IPS DF 6.9 (cell line): Measurements from ENCODE around the gene DCX.

ENCODE experiments used
- DNase-seq: peaks from one replicate; pipeline ENCODE4 v3.0.0-alpha.2; 2013; ENCODE audit warnings: low read depth, low spot score
- H3K27ac ChIP-seq: one replicate; pipeline ENCODE4 v1.5.1; 2013; ENCODE audit warnings: low read length, control low read depth
- H3K27me3 ChIP-seq: 2 replicates; pipeline ENCODE4 v1.6.1; 2013; ENCODE audit warnings: mild to moderate bottlenecking, low read length; ENCODE audit not compliant: control insufficient read depth, insufficient read depth
- H3K36me3 ChIP-seq: 2 replicates; pipeline ENCODE4 v1.6.1; 2013; ENCODE audit warnings: low read length; ENCODE audit not compliant: control insufficient read depth, insufficient read depth
- H3K4me1 ChIP-seq: 2 replicates; pipeline ENCODE4 v1.6.1; 2013; ENCODE audit warnings: low read length; ENCODE audit not compliant: control insufficient read depth, insufficient read depth
- H3K4me3 ChIP-seq: 2 replicates; pipeline ENCODE4 v1.5.1; 2013; ENCODE audit warnings: mild to moderate bottlenecking, low read length
- H3K9me3 ChIP-seq: 2 replicates; pipeline ENCODE4 v1.6.1; 2013; ENCODE audit warnings: low read length, inconsistent platforms; ENCODE audit not compliant: control insufficient read depth, insufficient read depth
- WGBS: extraction: QIAGEN DNeasy Blood & Tissue Kit; methylation state at CpG from one replicate; pipeline ENCODE4 v1.1.7; 2013; ENCODE audit warnings: mixed read lengths, missing lambda C conversion rate; ENCODE audit not compliant: insufficient read length, insufficient coverage; 5-methylcytosine and 5-hydroxymethylcytosine counted together

Gene DCX

GRCh38 chrX:111375747-111376146, 36.2 kb downstream of the DCX start:
- DNase-seq: no peak
- WGBS: no CpG with 5 or more reads among the region's 2 CpGs
- Histone ChIP-seq H3K9me3 (no peaks in the 10 kb centered on the region), H3K36me3 (no peaks in the 10 kb centered on the region), H3K4me1 (no peaks in the 10 kb centered on the region), H3K27me3 (no peaks in the 10 kb centered on the region), H3K27ac (no peak overlapping the region), H3K4me3 (no peak overlapping the region)

- DNase-seq: no peak
- Histone ChIP-seq H3K9me3 (no peaks in the 10 kb centered on the region), H3K27ac (no peak overlapping the region), H3K4me1 (no peaks in the 10 kb centered on the region), H3K4me3 (no peak overlapping the region), H3K27me3 (no peaks in the 10 kb centered on the region), H3K36me3 (no peaks in the 10 kb centered on the region)
- WGBS: no CpG with 5 or more reads among the region's 5 CpGs
These were observed 39.9 kb downstream of the DCX start for GRCh38 chrX:111372086-111372485.

DNA sequence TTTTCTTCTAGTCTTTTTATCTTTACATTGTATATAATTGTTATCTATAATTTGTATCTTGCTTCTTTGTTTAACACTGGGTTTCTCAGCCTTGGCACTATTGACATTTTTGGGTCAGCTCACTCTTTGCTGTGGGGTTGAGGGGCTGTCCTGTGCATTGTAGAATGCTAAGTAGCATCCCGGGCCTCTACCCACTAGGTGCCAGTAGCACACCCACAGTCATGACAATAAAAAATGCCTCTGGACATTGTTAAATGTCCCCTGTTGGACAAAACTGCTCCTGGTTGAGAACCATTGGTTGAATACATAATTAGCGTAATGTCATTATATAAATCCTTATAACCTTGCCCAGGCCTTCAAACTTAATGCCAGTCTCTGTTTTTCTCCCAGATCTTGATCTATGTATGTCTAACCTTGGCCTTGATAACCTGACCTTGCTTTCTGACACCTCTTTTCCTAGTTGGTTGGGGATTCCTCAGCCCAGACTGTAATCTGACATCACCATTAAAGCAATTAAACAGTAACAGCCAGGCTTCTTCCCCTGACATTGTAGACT, 46.1 kb downstream of the DCX start:
- H3K4me1 ChIP-seq: no peaks in the 10 kb centered on the region
- no peak overlapping the region for H3K4me3 ChIP-seq
- no peak overlapping the region for H3K27ac ChIP-seq
- DNase-seq: no peak
- H3K27me3 ChIP-seq: no peaks in the 10 kb centered on the region
- no peaks in the 10 kb centered on the region for H3K36me3 ChIP-seq
- no CpG with 5 or more reads among the region's 2 CpGs for WGBS
- H3K9me3 ChIP-seq: no peaks in the 10 kb centered on the region

GRCh38 chrX:111363741-111364140, 48.3 kb downstream of the DCX start:
- H3K27ac ChIP-seq: no peak overlapping the region
- H3K9me3 ChIP-seq: no peaks in the 10 kb centered on the region
- H3K27me3 ChIP-seq: no peaks in the 10 kb centered on the region
- no CpG with 5 or more reads among the region's 3 CpGs for WGBS
- no peaks in the 10 kb centered on the region for H3K36me3 ChIP-seq
- DNase-seq: no peak
- no peak overlapping the region for H3K4me3 ChIP-seq
- H3K4me1 ChIP-seq: no peaks in the 10 kb centered on the region

- Histone ChIP-seq H3K27me3 (no peaks in the 10 kb centered on the region), H3K36me3 (no peaks in the 10 kb centered on the region), H3K9me3 (no peaks in the 10 kb centered on the region), H3K4me3 (no peak overlapping the region), H3K27ac (no peak overlapping the region), H3K4me1 (no peaks in the 10 kb centered on the region)
- no CpG with 5 or more reads among the region's 1 CpG for WGBS
- no peak for DNase-seq
These were observed 50.2 kb downstream of the DCX start for GRCh38 chrX:111361751-111362150.

- H3K27ac ChIP-seq: no peak overlapping the region
- no peaks in the 10 kb centered on the region for H3K27me3 ChIP-seq
- H3K36me3 ChIP-seq: no peaks in the 10 kb centered on the region
- H3K4me1 ChIP-seq: no peaks in the 10 kb centered on the region
- no peak overlapping the region for H3K4me3 ChIP-seq
- WGBS: no CpG with 5 or more reads among the region's 3 CpGs
- H3K9me3 ChIP-seq: no peaks in the 10 kb centered on the region
- no peak for DNase-seq
These were observed 51.2 kb downstream of the DCX start for GRCh38 chrX:111360839-111361238.

DNA sequence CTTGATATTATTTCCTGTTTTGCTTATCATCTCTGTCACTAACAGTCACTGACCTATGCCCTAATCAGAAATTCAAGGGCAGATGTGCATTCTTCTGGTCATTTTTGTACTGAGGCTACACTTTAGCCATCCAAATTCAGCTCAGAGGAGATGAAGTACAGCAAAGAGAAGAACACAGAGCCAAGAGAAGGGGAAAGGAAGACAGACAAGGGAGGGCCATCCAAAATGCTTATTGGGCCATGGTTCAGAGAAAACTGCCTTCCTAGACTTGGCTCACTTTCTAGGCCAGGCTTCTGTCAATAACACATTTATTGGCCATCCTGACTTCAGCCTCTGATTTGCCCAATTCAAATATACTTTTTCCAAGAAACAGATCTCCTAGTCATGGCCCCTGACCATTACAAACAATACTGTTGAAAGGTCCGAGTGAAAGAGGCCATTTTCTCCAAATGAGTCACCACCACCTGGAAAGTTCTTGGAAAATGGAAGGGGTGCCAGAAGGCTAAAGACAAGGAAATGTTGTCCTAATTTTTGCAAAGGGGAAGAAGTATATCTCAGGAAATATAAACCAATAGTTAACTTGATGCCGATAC, 56.4 kb downstream of the DCX start:
- H3K4me3 ChIP-seq: no peak overlapping the region
- H3K27ac ChIP-seq: no peak overlapping the region
- no peaks in the 10 kb centered on the region for H3K27me3 ChIP-seq
- no peak for DNase-seq
- H3K36me3 ChIP-seq: no peaks in the 10 kb centered on the region
- no CpG with 5 or more reads among the region's 2 CpGs for WGBS
- no peaks in the 10 kb centered on the region for H3K4me1 ChIP-seq
- H3K9me3 ChIP-seq: no peaks in the 10 kb centered on the region

DNA sequence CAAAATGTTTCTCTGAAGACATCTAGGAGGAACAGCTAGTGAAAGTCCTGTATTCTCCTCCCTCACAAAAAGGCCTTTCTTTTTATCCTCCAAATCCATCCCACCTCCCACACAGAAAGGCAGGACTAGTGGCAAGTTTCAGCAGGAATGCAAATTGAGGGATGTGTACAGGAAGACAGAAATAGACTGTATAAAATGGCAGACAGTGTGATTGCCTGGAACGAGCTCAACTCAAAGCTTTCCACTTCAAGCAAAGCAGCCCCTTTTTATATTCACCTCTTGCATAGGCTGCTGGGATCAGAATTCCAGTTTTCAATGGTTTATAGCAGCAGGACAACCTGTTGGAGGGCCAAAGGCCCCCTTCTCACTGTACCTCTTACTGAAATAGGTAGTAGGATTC, 57.5 kb downstream of the DCX start:
- Histone ChIP-seq H3K27me3 (no peaks in the 10 kb centered on the region), H3K4me3 (no peak overlapping the region), H3K27ac (no peak overlapping the region), H3K9me3 (no peaks in the 10 kb centered on the region), H3K4me1 (no peaks in the 10 kb centered on the region), H3K36me3 (no peaks in the 10 kb centered on the region)
- no CpG with 5 or more reads among the region's 1 CpG for WGBS
- DNase-seq: no peak

GRCh38 chrX:111353793-111354192, 58.2 kb downstream of the DCX start:
- Histone ChIP-seq H3K27me3 (no peaks in the 10 kb centered on the region), H3K4me1 (no peaks in the 10 kb centered on the region), H3K27ac (no peak overlapping the region), H3K9me3 (no peaks in the 10 kb centered on the region), H3K36me3 (no peaks in the 10 kb centered on the region), H3K4me3 (no peak overlapping the region)
- no CpG with 5 or more reads among the region's 2 CpGs for WGBS
- no peak for DNase-seq

DNA sequence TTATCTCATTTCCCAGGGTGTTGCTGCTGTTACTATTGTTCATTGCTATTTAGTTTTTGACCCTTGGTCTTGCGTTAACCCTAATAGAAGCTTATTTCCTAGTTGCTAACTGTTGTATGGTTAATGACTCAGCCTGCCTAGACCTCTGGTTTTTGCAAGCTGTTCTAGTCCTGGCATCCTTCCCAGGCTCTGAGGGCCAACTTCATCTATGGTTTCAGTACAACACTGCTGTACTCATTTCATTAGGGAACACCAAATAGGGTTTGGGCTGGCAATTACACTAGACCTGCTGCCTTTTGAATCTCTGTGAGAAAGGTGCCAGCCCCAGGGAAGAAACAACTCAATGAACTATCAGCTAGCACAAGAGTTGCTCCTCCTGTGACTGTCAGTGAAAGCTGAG, 59.6 kb downstream of the DCX start:
- no peaks in the 10 kb centered on the region for H3K4me1 ChIP-seq
- H3K9me3 ChIP-seq: no peaks in the 10 kb centered on the region
- H3K36me3 ChIP-seq: no peaks in the 10 kb centered on the region
- H3K4me3 ChIP-seq: no peak overlapping the region
- no peak overlapping the region for H3K27ac ChIP-seq
- no peak for DNase-seq
- no peaks in the 10 kb centered on the region for H3K27me3 ChIP-seq
- no CpG with 5 or more reads among the region's 1 CpG for WGBS

DNA sequence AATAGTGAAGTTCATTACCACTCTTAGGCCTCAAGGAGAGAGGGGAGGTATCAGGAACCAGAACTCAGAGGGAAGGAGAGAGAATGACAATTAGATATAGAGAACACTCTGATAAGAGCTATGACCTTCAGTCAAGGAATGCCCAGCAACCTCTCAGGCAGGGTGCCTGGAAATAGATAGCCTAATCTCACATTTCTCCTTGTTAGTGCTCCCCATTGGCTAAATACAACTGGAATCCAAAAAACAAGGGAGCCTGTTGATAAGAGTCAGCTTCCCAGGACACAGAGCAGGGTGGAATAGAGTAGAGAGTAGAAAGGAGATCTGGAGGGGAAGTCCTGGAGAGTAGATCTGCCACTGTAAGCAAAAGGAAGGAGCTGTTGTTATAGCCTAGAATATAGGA, 62.1 kb downstream of the DCX start:
- H3K27ac ChIP-seq: no peak overlapping the region
- DNase-seq: no peak
- H3K4me1 ChIP-seq: no peaks in the 10 kb centered on the region
- H3K9me3 ChIP-seq: no peaks in the 10 kb centered on the region
- H3K4me3 ChIP-seq: no peak overlapping the region
- no peaks in the 10 kb centered on the region for H3K36me3 ChIP-seq
- H3K27me3 ChIP-seq: no peaks in the 10 kb centered on the region
